H1 (cell line): ENCODE data around the gene PLXNB2. TPM values are rescaled to one million over a fixed set of nuclear protein-coding genes. Genes with fewer than 3 reads are reported as not detected.

Source experiments
- CTCF ChIA-PET: fragments of 300-600 bp; sonication (Branson Sonifier 250); formaldehyde crosslinking; loops from one replicate; lab custom pipeline; 2021; ENCODE audit not compliant: partially characterized antibody; lab: Charles Lee
- POLR2A ChIA-PET: fragments of 300-600 bp; sonication (Branson Sonifier 250); formaldehyde crosslinking; loops from one replicate; lab custom pipeline; 2021; ENCODE audit warnings: inconsistent platforms; ENCODE audit not compliant: partially characterized antibody; lab: Charles Lee
- DNase-seq, 2 experiments: peaks; one replicate each; pipeline versions ENCODE4 v3.0.0 to v3.0.0-alpha.2; 2010 to 2022; ENCODE audit warnings: low spot score in 2 of 2, low read depth in 1 of 2, mixed read lengths in 1 of 2
- FAIRE-seq: peaks from 2 replicates; lab custom pipeline; 2011; peaks lifted over from hg19 to GRCh38; lab: Jason Lieb, UNC
- H2AFZ ChIP-seq: 2 replicates; pipeline ENCODE4 v1.8.1; 2012; ENCODE audit warnings: low read length, inconsistent platforms
- H2AK5ac ChIP-seq: 2 replicates; pipeline ENCODE4 v1.6.1; 2013; ENCODE audit warnings: low read depth, low read length
- H2BK120ac ChIP-seq: replicated peaks from 2 replicates; pipeline ENCODE3; 2013; ENCODE audit warnings: low read depth, low read length, inconsistent platforms
- H2BK12ac ChIP-seq: 2 replicates; pipeline ENCODE4 v1.6.1; 2013; ENCODE audit warnings: low read depth, low read length
- H2BK15ac ChIP-seq: 2 replicates; pipeline ENCODE4 v1.6.1; 2013; ENCODE audit warnings: low read length
- H2BK20ac ChIP-seq: 2 replicates; pipeline ENCODE4 v1.6.1; 2013; ENCODE audit warnings: low read length
- H2BK5ac ChIP-seq: 2 replicates; pipeline ENCODE4 v1.6.1; 2013; ENCODE audit warnings: low read depth, low read length
- H3K14ac ChIP-seq: 2 replicates; pipeline ENCODE4 v1.6.1; 2013; ENCODE audit warnings: inconsistent platforms; ENCODE audit not compliant: insufficient read length
- H3K18ac ChIP-seq: 2 replicates; pipeline ENCODE4 v1.6.1; 2013; ENCODE audit warnings: low read length; ENCODE audit errors: extremely low read depth
- H3K23ac ChIP-seq: 2 replicates; pipeline ENCODE4 v1.6.1; 2013; ENCODE audit warnings: inconsistent platforms; ENCODE audit not compliant: insufficient read length
- H3K23me2 ChIP-seq: 2 replicates; pipeline ENCODE4 v1.6.1; 2013; ENCODE audit warnings: low read depth, low read length
- H3K27ac ChIP-seq: 2 replicates; pipeline ENCODE4 v1.6.1; 2011; ENCODE audit warnings: low read depth, low read length, inconsistent platforms
- H3K27me3 ChIP-seq, 4 experiments: replicated peaks in 1 of 4; 1 replicate in 1 of 4; 2 replicates in 3 of 4; pipeline versions ENCODE4 v1.6.1 to v1.8.1; 2011 to 2013; ENCODE audit warnings: low read length in 3 of 4, mild to moderate bottlenecking in 3 of 4, inconsistent platforms in 2 of 4, mixed read lengths in 2 of 4, moderate library complexity in 1 of 4; ENCODE audit not compliant: control insufficient read depth in 3 of 4, insufficient read depth in 3 of 4; ENCODE audit errors: extremely low read depth in 1 of 4
- H3K36me3 ChIP-seq, 4 experiments: 2 replicates each; pipeline versions ENCODE4 v1.6.1 to v1.8.1; 2011 to 2013; ENCODE audit warnings: mild to moderate bottlenecking in 4 of 4, low read length in 3 of 4, moderate library complexity in 2 of 4, control low read depth in 1 of 4, inconsistent platforms in 1 of 4; ENCODE audit not compliant: insufficient read depth in 4 of 4, control insufficient read depth in 2 of 4
- H3K4ac ChIP-seq: replicated peaks from 2 replicates; pipeline ENCODE3; 2013; ENCODE audit warnings: low read length, low read depth, mixed read lengths, inconsistent platforms; ENCODE audit not compliant: insufficient read length
- H3K4me1 ChIP-seq, 4 experiments: replicated peaks in 1 of 4; 1 replicate in 1 of 4; 2 replicates in 3 of 4; pipeline versions ENCODE4 v1.6.1 to v1.8.1; 2011 to 2013; ENCODE audit warnings: low read length in 3 of 4, inconsistent platforms in 2 of 4, mixed read lengths in 1 of 4; ENCODE audit not compliant: insufficient read depth in 4 of 4, control insufficient read depth in 3 of 4
- H3K4me2 ChIP-seq, 2 experiments: 2 replicates each; pipeline versions ENCODE4 v1.6.1 to v1.8.1; 2011 to 2013; ENCODE audit warnings: low read depth in 2 of 2, low read length in 2 of 2, control low read depth in 1 of 2, inconsistent platforms in 1 of 2, mild to moderate bottlenecking in 1 of 2; ENCODE audit not compliant: insufficient read depth in 1 of 2
- H3K4me3 ChIP-seq, 4 experiments: fragments of 200-600, 300-600 bp in 1 of 4; sonication (generic), shearing (Covaris generic), sonication (Bioruptor Twin) in 1 of 4; 2 replicates each; pipeline versions ENCODE4 v1.5.1 to v1.8.1; 2011 to 2016; ENCODE audit warnings: low read length in 4 of 4, low read depth in 3 of 4, control low read depth in 2 of 4, inconsistent platforms in 2 of 4, mild to moderate bottlenecking in 2 of 4, mixed read lengths in 1 of 4, moderate library complexity in 1 of 4; ENCODE audit not compliant: insufficient read depth in 2 of 4; ENCODE audit errors: extremely low read depth in 1 of 4
- H3K56ac ChIP-seq: replicated peaks from 2 replicates; pipeline ENCODE3; 2013; ENCODE audit warnings: low read depth, mild to moderate bottlenecking, mixed read lengths, low read length, inconsistent platforms; ENCODE audit not compliant: insufficient read length
- H3K79me1 ChIP-seq: 2 replicates; pipeline ENCODE4 v1.6.1; 2013; ENCODE audit warnings: low read depth, low read length, control low read depth
- H3K79me2 ChIP-seq, 2 experiments: 2 replicates each; pipeline versions ENCODE4 v1.6.1 to v1.8.1; 2012 to 2013; ENCODE audit warnings: low read length in 2 of 2, mild to moderate bottlenecking in 2 of 2, inconsistent platforms in 1 of 2; ENCODE audit not compliant: insufficient read depth in 2 of 2, control insufficient read depth in 1 of 2
- H3K9ac ChIP-seq, 4 experiments: replicated peaks in 1 of 4; 1 replicate in 1 of 4; 2 replicates in 3 of 4; pipeline versions ENCODE4 v1.6.1 to v1.8.1; 2011 to 2013; ENCODE audit warnings: low read depth in 3 of 4, low read length in 3 of 4, control low read depth in 2 of 4, mild to moderate bottlenecking in 2 of 4, moderate library complexity in 2 of 4, inconsistent platforms in 1 of 4; ENCODE audit errors: extremely low read depth in 1 of 4
- H3K9me3 ChIP-seq, 2 experiments: 2 replicates each; pipeline versions ENCODE4 v1.6.1 to v1.8.1; 2012 to 2013; ENCODE audit warnings: mild to moderate bottlenecking in 2 of 2, moderate library complexity in 2 of 2, control low read depth in 1 of 2, inconsistent platforms in 1 of 2, low read depth in 1 of 2, low read length in 1 of 2, mixed read lengths in 1 of 2; ENCODE audit not compliant: insufficient read depth in 2 of 2
- H4K20me1 ChIP-seq, 2 experiments: replicated peaks in 1 of 2; 2 replicates each; pipeline versions ENCODE3 to v1.8.1; 2011 to 2013; ENCODE audit warnings: inconsistent platforms in 2 of 2, low read length in 2 of 2, mild to moderate bottlenecking in 1 of 2; ENCODE audit not compliant: insufficient read depth in 2 of 2, control insufficient read depth in 1 of 2
- H4K5ac ChIP-seq: 2 replicates; pipeline ENCODE4 v1.6.1; 2013; ENCODE audit warnings: low read length, low read depth, mixed read lengths, inconsistent platforms; ENCODE audit not compliant: insufficient read length
- H4K8ac ChIP-seq: 2 replicates; pipeline ENCODE4 v1.8.0; 2013; ENCODE audit warnings: mild to moderate bottlenecking, moderate library complexity, low read length, inconsistent platforms; ENCODE audit not compliant: insufficient read depth; ENCODE audit errors: extremely low read depth
- H4K91ac ChIP-seq: replicated peaks from 2 replicates; pipeline ENCODE3; 2013; ENCODE audit warnings: low read length, mixed read lengths, inconsistent platforms; ENCODE audit not compliant: insufficient read length
- CHD1 ChIP-seq: IDR thresholded peaks from 2 replicates; pipeline ENCODE4 v1.6.1; 2012; ENCODE audit warnings: low read depth, low read length, improper control_type of control experiment
- EP300 ChIP-seq, 2 experiments: IDR thresholded peaks; 1 replicate in 1 of 2; 2 replicates in 1 of 2; pipeline ENCODE4 v1.6.1; 2011 to 2012; ENCODE audit warnings: low read depth in 2 of 2, low read length in 2 of 2, mild to moderate bottlenecking in 2 of 2, borderline replicate concordance in 1 of 2, inconsistent platforms in 1 of 2, moderate library complexity in 1 of 2
- JUN ChIP-seq: IDR thresholded peaks from 2 replicates; pipeline ENCODE4 v1.6.1; 2011; ENCODE audit warnings: low read depth, mild to moderate bottlenecking, improper control_type of control experiment, low read length
- NRF1 ChIP-seq: IDR thresholded peaks from 2 replicates; pipeline ENCODE4 v1.6.1; 2011; ENCODE audit warnings: mild to moderate bottlenecking, low read depth, low read length, improper control_type of control experiment
- POLR2A ChIP-seq, 2 experiments: IDR thresholded peaks; 1 replicate in 1 of 2; 2 replicates in 1 of 2; pipeline ENCODE4 v1.6.1; 2011; ENCODE audit warnings: low read depth in 2 of 2, low read length in 2 of 2, mild to moderate bottlenecking in 2 of 2; ENCODE audit errors: control extremely low read depth in 1 of 2
- RAD21 ChIP-seq, 2 experiments: IDR thresholded peaks in 1 of 2; conservative IDR thresholded peaks in 1 of 2; 2 replicates each; pipeline ENCODE4 v1.6.1; 2011; ENCODE audit warnings: low read depth in 2 of 2, low read length in 2 of 2, improper control_type of control experiment in 1 of 2, inconsistent platforms in 1 of 2, mild to moderate bottlenecking in 1 of 2, moderate library complexity in 1 of 2
- RBBP5 ChIP-seq: IDR thresholded peaks from 2 replicates; pipeline ENCODE4 v1.7.1; 2012; ENCODE audit warnings: low read depth, mild to moderate bottlenecking, inconsistent platforms, low read length, moderate library complexity, borderline replicate concordance
- SIX5 ChIP-seq: IDR thresholded peaks from 2 replicates; pipeline ENCODE4 v1.6.1; 2011; ENCODE audit warnings: mild to moderate bottlenecking, low read depth, low read length
- SP1 ChIP-seq: IDR thresholded peaks from 2 replicates; pipeline ENCODE4 v1.6.1; 2011; ENCODE audit warnings: low read depth, low read length
- TAF1 ChIP-seq: IDR thresholded peaks from 2 replicates; pipeline ENCODE4 v1.6.1; 2011; ENCODE audit warnings: mild to moderate bottlenecking, low read depth, low read length
- WGBS, 2 experiments: shearing (Covaris generic) in 1 of 2; methylation state at CpG; one replicate each; pipeline versions ENCODE4 v1.1.6 to v1.1.7; 2013 to 2015; ENCODE audit warnings: low lambda C conversion rate in 2 of 2, mixed read lengths in 2 of 2, inconsistent platforms in 1 of 2, low coverage in 1 of 2, missing lambda C conversion rate in 1 of 2; ENCODE audit not compliant: insufficient replicate concordance in 2 of 2, insufficient coverage in 1 of 2, insufficient read length in 1 of 2; ENCODE audit errors: extremely low coverage in 1 of 2, missing lambda C conversion rate in 1 of 2; 5-methylcytosine and 5-hydroxymethylcytosine counted together
- polyA plus RNA-seq, 7 experiments: library from polyadenylated mRNA; depleted of rRNA in 3 of 7; stranded (reverse) in 5 of 7; unstranded in 2 of 7; fragments of >200 nt in 5 of 7; fragments of 200-250 nt in 2 of 7; gene quantifications; 1 replicate in 5 of 7; 2 replicates in 1 of 7; 4 replicates in 1 of 7; pipeline versions ENCODE4 v1.2.1 to v1.2.3, GENCODE V29; 2011 to 2013; ENCODE audit warnings: missing spikeins in 2 of 7, mixed read lengths in 2 of 7
- total RNA-seq: library from RNA; stranded (reverse); fragmentation: NEBNext Ultra II Directional; extraction: Animal tissue kit (Norgen Biotek cat#: 25700); gene quantifications from 2 replicates; pipeline ENCODE4 v1.2.1, GENCODE V29; 2021
- TF ChIP-seq, protein P1 (sequence below), 3 experiments: IDR thresholded peaks; 1 replicate in 2 of 3; 2 replicates in 1 of 3; pipeline versions ENCODE4 v1.5.1 to v1.6.1; 2011; ENCODE audit warnings: low read length in 3 of 3, mild to moderate bottlenecking in 3 of 3, inconsistent platforms in 2 of 3, low read depth in 1 of 3, moderate library complexity in 1 of 3; ENCODE audit not compliant: insufficient read depth in 1 of 3; ENCODE audit errors: control extremely low read depth in 1 of 3

The PLXNB2 gene
- total and polyA plus RNA-seq, 2 of the 8 experiments (the other 6 are each of a cell fraction or from before 2014, with no cell fraction given) = 58.3 to 92.8 TPM

DNA sequence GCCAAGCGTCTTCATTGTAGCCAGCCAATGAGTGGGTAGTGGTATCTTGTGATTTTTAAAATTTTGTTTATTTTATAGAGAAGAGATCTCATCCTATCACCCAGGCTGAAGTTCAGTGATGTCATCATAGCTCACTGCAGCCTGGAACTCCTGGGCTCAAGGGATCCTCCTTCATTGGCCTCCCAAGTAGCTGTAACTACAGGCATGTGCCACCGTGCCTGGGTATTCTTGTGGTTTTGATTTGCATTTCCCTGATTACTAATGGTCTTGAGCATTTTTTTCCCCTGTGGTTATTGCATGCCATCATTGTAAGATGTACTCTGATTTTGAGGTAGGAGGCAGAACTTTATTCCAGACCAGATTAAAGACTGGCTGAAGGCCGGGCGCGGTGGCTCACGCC, 21.8 kb upstream of the PLXNB2 start:
- no peak overlapping the region for H3K18ac ChIP-seq
- H3K79me1 ChIP-seq = no peaks in the 10 kb centered on the region
- no peak overlapping the region for H2AK5ac ChIP-seq
- H4K91ac ChIP-seq = no peak overlapping the region
- no peak overlapping the region for H3K56ac ChIP-seq
- no peak overlapping the region for H4K8ac ChIP-seq
- no peak overlapping the region for H4K5ac ChIP-seq
- H2BK20ac ChIP-seq = no peak overlapping the region
- 96% methylated on average over 6 of the region's 6 CpGs; no CpG with 5 or more reads in 1 of the 2 experiments for WGBS, 2 experiments
- H3K23me2 ChIP-seq = peaks cover 10% of the 10 kb centered on the region; the same call in 1 of the 2 replicates
- no peak overlapping the region for H2BK5ac ChIP-seq
- H3K9ac ChIP-seq = no peak overlapping the region
- no peaks in the 10 kb centered on the region for H3K36me3 ChIP-seq
- no peak overlapping the region for H2BK12ac ChIP-seq
- peaks cover 1 to 13% (median 12%) of the 10 kb centered on the region in 4 experiments; a peak in 6 of 7 replicates for H3K27me3 ChIP-seq
- no peaks in the 10 kb centered on the region for H3K79me2 ChIP-seq
- POLR2A ChIA-PET = interaction anchor here (2.3 to 2.4 kb wide), 2 partner anchors 12 to 13 kb away, joined by 5 to 6 read pairs; no protein-coding TSS in a partner anchor
- no peaks in the 10 kb centered on the region for H3K9me3 ChIP-seq
- H2BK120ac ChIP-seq = no peak overlapping the region
- H3K4me2 ChIP-seq = no peak overlapping the region
- H2BK15ac ChIP-seq = no peak overlapping the region
- no peak for TF ChIP-seq RBBP5
- TF ChIP-seq, protein P1, sequence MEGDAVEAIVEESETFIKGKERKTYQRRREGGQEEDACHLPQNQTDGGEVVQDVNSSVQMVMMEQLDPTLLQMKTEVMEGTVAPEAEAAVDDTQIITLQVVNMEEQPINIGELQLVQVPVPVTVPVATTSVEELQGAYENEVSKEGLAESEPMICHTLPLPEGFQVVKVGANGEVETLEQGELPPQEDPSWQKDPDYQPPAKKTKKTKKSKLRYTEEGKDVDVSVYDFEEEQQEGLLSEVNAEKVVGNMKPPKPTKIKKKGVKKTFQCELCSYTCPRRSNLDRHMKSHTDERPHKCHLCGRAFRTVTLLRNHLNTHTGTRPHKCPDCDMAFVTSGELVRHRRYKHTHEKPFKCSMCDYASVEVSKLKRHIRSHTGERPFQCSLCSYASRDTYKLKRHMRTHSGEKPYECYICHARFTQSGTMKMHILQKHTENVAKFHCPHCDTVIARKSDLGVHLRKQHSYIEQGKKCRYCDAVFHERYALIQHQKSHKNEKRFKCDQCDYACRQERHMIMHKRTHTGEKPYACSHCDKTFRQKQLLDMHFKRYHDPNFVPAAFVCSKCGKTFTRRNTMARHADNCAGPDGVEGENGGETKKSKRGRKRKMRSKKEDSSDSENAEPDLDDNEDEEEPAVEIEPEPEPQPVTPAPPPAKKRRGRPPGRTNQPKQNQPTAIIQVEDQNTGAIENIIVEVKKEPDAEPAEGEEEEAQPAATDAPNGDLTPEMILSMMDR (IDR thresholded peaks at IDR 0.05; ENCODE audit: control extremely low read depth in 1 of 3, insufficient read depth in 1 of 3, low read depth in 1 of 3, low read length in 3 of 3) = no peak
- no peak for TF ChIP-seq RAD21 (IDR thresholded peaks at IDR 0.05 in 1 of 2, conservative IDR thresholded peaks at IDR 0.05 in 1 of 2; ENCODE audit: low read depth in 2 of 2, low read length in 2 of 2)
- no peak for TF ChIP-seq NRF1
- TF ChIP-seq SP1 = no peak
- no peak for TF ChIP-seq EP300 (IDR thresholded peaks at IDR 0.05; ENCODE audit: borderline replicate concordance in 1 of 2, low read depth in 2 of 2, low read length in 2 of 2)
- TF ChIP-seq TAF1 = no peak
- no peak for TF ChIP-seq POLR2A (IDR thresholded peaks at IDR 0.05; ENCODE audit: control extremely low read depth in 1 of 2, low read depth in 2 of 2, low read length in 2 of 2)
- TF ChIP-seq JUN = no peak
- no peak for TF ChIP-seq SIX5
- TF ChIP-seq CHD1 = no peak
- TF ChIP-seq, all 59 proteins: peak for 0
- Histone ChIP-seq H3K4ac (no peak overlapping the region), H3K4me3 (no peak overlapping the region), H3K14ac (no peak overlapping the region), H4K20me1 (no peaks in the 10 kb centered on the region), H2AFZ (no peak overlapping the region), H3K4me1 (peaks cover 0 to 8% (median 2%) of the 10 kb centered on the region in 4 experiments; a peak in 4 of 7 replicates), H3K27ac (no peak overlapping the region), H3K23ac (no peak overlapping the region)
- DNase-seq (no peak), FAIRE-seq (no peak)
- CTCF ChIA-PET = interaction anchor here (0.6 to 3.1 kb wide), 8 partner anchors 11 to 119 kb away, joined by 3 to 17 read pairs (median 4); partner anchors contain the start of gene HDAC10
